GM12874 (cell line): ENCODE measurements around the gene TPSB2.

ENCODE experiments used
- CTCF ChIP-seq: IDR thresholded peaks from 2 replicates; pipeline ENCODE4 v1.5.1; 2011; ENCODE audit warnings: low read depth, mild to moderate bottlenecking, control low read depth, low read length, moderate library complexity; ENCODE audit not compliant: insufficient read depth

TPSB2 gene

GRCh38 chr16:1263591-1264344, 33.8 kb upstream of the TPSB2 start:
- TF ChIP-seq CTCF: no peak

GRCh38 chr16:1262846-1263221, 32.9 kb upstream of the TPSB2 start:
- TF ChIP-seq CTCF: no peak

- TF ChIP-seq CTCF: no peak
These were observed 32.3 kb upstream of the TPSB2 start for GRCh38 chr16:1262210-1262845.

GRCh38 chr16:1261131-1261892, 31.3 kb upstream of the TPSB2 start:
- TF ChIP-seq CTCF: no peak

GRCh38 chr16:1260101-1260680, 30.2 kb upstream of the TPSB2 start:
- TF ChIP-seq CTCF: no peak

- no peak for TF ChIP-seq CTCF
These were observed 29.7 kb upstream of the TPSB2 start for GRCh38 chr16:1259760-1260068.
